CD8-positive, alpha-beta memory T cell (primary cell): ENCODE data around the gene STX7. TPM values are rescaled to one million over a fixed set of nuclear protein-coding genes. Genes with fewer than 3 reads are reported as not detected.

Source experiments
- polyA plus RNA-seq: library from polyadenylated mRNA; unstranded; fragments of 300-500 nt; fragmentation: Illumina TruSeq; gene quantifications from one replicate; pipeline ENCODE4 v1.2.3, GENCODE V29; 2021
- total RNA-seq, 2 experiments: library from RNA; stranded (reverse); gene quantifications; one replicate each; pipeline ENCODE4 v1.2.3, GENCODE V29; 2021

The STX7 gene
- total and polyA plus RNA-seq, 3 experiments from 2014 or later = 11.4 to 25.1 (median 19.0) TPM

Other genes with a start within 250 kb of the STX7 start
- gene MOXD1, start 111.6 kb downstream of the STX7 start, total RNA-seq = not detected
- gene MOXD1, start 111.6 kb downstream of the STX7 start, polyA plus RNA-seq = 0.25 TPM
- not detected for gene TAAR9, start 25.2 kb upstream of the STX7 start, total RNA-seq
- not detected for gene TAAR9, start 25.2 kb upstream of the STX7 start, polyA plus RNA-seq
- not detected for gene TAAR8, start 39.6 kb upstream of the STX7 start, total RNA-seq
- gene TAAR8, start 39.6 kb upstream of the STX7 start, polyA plus RNA-seq = not detected
- not detected for gene TAAR6, start 57.2 kb upstream of the STX7 start, total RNA-seq
- not detected for gene TAAR6, start 57.2 kb upstream of the STX7 start, polyA plus RNA-seq
- gene TAAR5, start 76.6 kb upstream of the STX7 start, total RNA-seq = not detected
- not detected for gene TAAR5, start 76.6 kb upstream of the STX7 start, polyA plus RNA-seq
- gene TAAR2, start 111.2 kb upstream of the STX7 start, total RNA-seq = not detected
- not detected for gene TAAR2, start 111.2 kb upstream of the STX7 start, polyA plus RNA-seq
- not detected for gene TAAR1, start 146.1 kb upstream of the STX7 start, total RNA-seq
- gene TAAR1, start 146.1 kb upstream of the STX7 start, polyA plus RNA-seq = not detected
- not detected for gene VNN1, start 200.9 kb upstream of the STX7 start, total RNA-seq
- gene VNN1, start 200.9 kb upstream of the STX7 start, polyA plus RNA-seq = not detected
- gene VNN2, start 244.8 kb upstream of the STX7 start, total RNA-seq = 1 to 10 TPM; 5.1 to 6.0 TPM
- 35.8 TPM for gene VNN2, start 244.8 kb upstream of the STX7 start, polyA plus RNA-seq